ENCODE results near the gene EID2B. TPM values are rescaled to one million over a fixed set of nuclear protein-coding genes. Genes with fewer than 3 reads are reported as not detected.

The EID2B gene
- total and polyA plus RNA-seq, 2 of the 8 experiments (the other 6 are each of a cell fraction or from before 2014, with no cell fraction given) = 2.1 to 2.4 TPM

DNA sequence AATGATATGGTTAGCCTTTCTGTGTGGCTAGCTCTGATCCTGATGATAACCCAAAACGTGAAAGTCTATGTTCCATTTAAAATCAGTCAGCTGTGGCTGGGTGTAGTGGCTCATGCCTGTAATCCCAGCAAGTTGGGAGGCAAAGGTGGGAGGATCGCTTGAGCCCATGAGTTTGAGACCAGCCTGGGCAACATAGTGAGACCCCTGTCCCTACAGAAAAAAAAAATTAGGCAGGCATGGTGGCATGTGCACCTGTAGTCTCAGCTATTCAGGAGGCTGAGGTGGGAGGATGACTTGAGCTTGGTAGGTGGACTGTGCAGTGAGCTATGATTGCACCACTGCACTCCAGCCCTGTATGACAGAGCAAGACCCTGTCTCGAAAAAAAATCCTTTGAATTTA, 1.1 kb upstream of the EID2B start (continued):
- no peak for TF ChIP-seq MAFK (IDR thresholded peaks at IDR 0.05; ENCODE audit: low read depth, low read length)
- no peak for TF ChIP-seq KDM5A (IDR thresholded peaks at IDR 0.05; ENCODE audit: low read length)
- no peak for TF ChIP-seq CBX8 (IDR thresholded peaks at IDR 0.05; ENCODE audit: borderline replicate concordance, low read depth, low read length)
- no peak for TF ChIP-seq KDM4A (IDR thresholded peaks at IDR 0.05; ENCODE audit: low read depth, low read length, severe bottlenecking)
